GM21737 (cell line): ENCODE measurements around the gene CNTN5.

ENCODE experiments used
- ATAC-seq: cut with Tn5 transposase; IDR thresholded peaks from one replicate; pipeline ENCODE4 v1.9.1; 2021; ENCODE audit warnings: mild to moderate bottlenecking, moderate library complexity; ENCODE audit not compliant: unreplicated experiment

The CNTN5 gene

GRCh38 chr11:99884750-99885149 is 864.0 kb downstream of the CNTN5 start:
- no peak for ATAC-seq

GRCh38 chr11:99887481-99887880 is 866.7 kb downstream of the CNTN5 start:
- no peak for ATAC-seq

- no peak for ATAC-seq
Measured at GRCh38 chr11:99893811-99894210, 873.1 kb downstream of the CNTN5 start.

GRCh38 chr11:99901175-99901574 is 880.4 kb downstream of the CNTN5 start:
- ATAC-seq: no peak

- ATAC-seq: no peak
Measured at GRCh38 chr11:99911116-99911515, 890.4 kb downstream of the CNTN5 start.

GRCh38 chr11:99916078-99916477 is 895.3 kb downstream of the CNTN5 start:
- ATAC-seq: no peak

GRCh38 chr11:99918761-99919160 is 898.0 kb downstream of the CNTN5 start:
- ATAC-seq: no peak

- ATAC-seq: no peak
Measured at GRCh38 chr11:99920956-99921355, 900.2 kb downstream of the CNTN5 start.

GRCh38 chr11:99925968-99926367 is 905.2 kb downstream of the CNTN5 start:
- no peak for ATAC-seq

- ATAC-seq: no peak
Measured at GRCh38 chr11:99932684-99933083, 911.9 kb downstream of the CNTN5 start.

- no peak for ATAC-seq
Measured at GRCh38 chr11:99934008-99934407, 913.3 kb downstream of the CNTN5 start.

GRCh38 chr11:99937330-99937729 is 916.6 kb downstream of the CNTN5 start:
- no peak for ATAC-seq

GRCh38 chr11:99952816-99953215 is 932.1 kb downstream of the CNTN5 start:
- no peak for ATAC-seq

- ATAC-seq: no peak
Measured at GRCh38 chr11:99960536-99960935, 939.8 kb downstream of the CNTN5 start.

- ATAC-seq: no peak
Measured at GRCh38 chr11:99968336-99968735, 947.6 kb downstream of the CNTN5 start.

- ATAC-seq: no peak
Measured at GRCh38 chr11:99973993-99974392, 953.2 kb downstream of the CNTN5 start.

- ATAC-seq: no peak
Measured at GRCh38 chr11:99979042-99979441, 958.3 kb downstream of the CNTN5 start.

- ATAC-seq: no peak
Measured at GRCh38 chr11:99987821-99988470, 967.2 kb downstream of the CNTN5 start.

GRCh38 chr11:99988471-99988837 is 967.7 kb downstream of the CNTN5 start:
- no peak for ATAC-seq

- ATAC-seq: no peak
Measured at GRCh38 chr11:100003985-100004384, 983.2 kb downstream of the CNTN5 start.

- no peak for ATAC-seq
Measured at GRCh38 chr11:100004541-100004940, 983.8 kb downstream of the CNTN5 start.

GRCh38 chr11:100008417-100008816 is 987.7 kb downstream of the CNTN5 start:
- no peak for ATAC-seq

- no peak for ATAC-seq
Measured at GRCh38 chr11:100009728-100010127, 989.0 kb downstream of the CNTN5 start.
